BLaER1 (cell line): ENCODE results near the gene PCBD1.

Source experiments
- H3K27ac ChIP-seq: shearing (Covaris generic); formaldehyde crosslinking; 2 replicates; pipeline ENCODE4 v1.8.1; 2022
- H3K27me3 ChIP-seq: shearing (Covaris generic); formaldehyde crosslinking; 2 replicates; pipeline ENCODE4 v1.8.1; 2022
- H3K36me3 ChIP-seq: shearing (Covaris generic); formaldehyde crosslinking; 2 replicates; pipeline ENCODE4 v1.8.1; 2022
- H3K4me1 ChIP-seq: shearing (Covaris generic); formaldehyde crosslinking; 2 replicates; pipeline ENCODE4 v1.8.1; 2022
- H3K4me2 ChIP-seq: shearing (Covaris generic); formaldehyde crosslinking; 2 replicates; pipeline ENCODE4 v1.8.1; 2022
- H3K4me3 ChIP-seq: shearing (Covaris generic); formaldehyde crosslinking; 2 replicates; pipeline ENCODE4 v1.8.1; 2022
- H3K9ac ChIP-seq: shearing (Covaris generic); formaldehyde crosslinking; 2 replicates; pipeline ENCODE4 v1.8.1; 2022
- H3K9me3 ChIP-seq: shearing (Covaris generic); formaldehyde crosslinking; 2 replicates; pipeline ENCODE4 v1.8.1; 2022
- H4K20me1 ChIP-seq: shearing (Covaris generic); formaldehyde crosslinking; 2 replicates; pipeline ENCODE4 v1.8.1; 2022
- Cebpa-rat ChIP-seq: shearing (Covaris generic); IDR thresholded peaks from 2 replicates; pipeline ENCODE4 v1.8.1; 2022

Gene PCBD1

DNA sequence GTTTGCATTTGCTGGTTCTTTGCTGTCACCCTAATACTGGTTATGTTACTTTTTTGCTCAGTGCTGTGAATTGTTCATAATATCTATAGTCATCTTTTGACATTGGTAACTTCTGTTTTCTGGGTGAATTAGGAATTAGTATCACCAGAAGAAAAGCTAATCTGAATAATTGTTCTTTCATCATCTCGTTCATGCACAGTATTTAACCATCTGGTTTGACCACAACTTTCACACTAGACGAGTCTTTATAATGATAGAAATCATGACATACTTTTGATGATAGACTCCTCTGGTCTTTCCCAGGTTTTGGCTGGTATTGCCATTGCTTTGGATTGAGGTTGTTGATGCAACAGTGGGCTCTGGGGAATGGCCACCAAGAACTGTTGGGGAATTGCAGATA, 47.5 kb downstream of the PCBD1 start:
- no peak overlapping the region for H3K27ac ChIP-seq
- H3K9ac ChIP-seq: no peak overlapping the region
- H3K9me3 ChIP-seq: peaks cover 11% of the 10 kb centered on the region; the same call in 1 of the 2 replicates
- H3K4me3 ChIP-seq: no peak overlapping the region
- peaks cover 45% of the 10 kb centered on the region for H3K36me3 ChIP-seq
- H3K27me3 ChIP-seq: no peaks in the 10 kb centered on the region
- TF ChIP-seq Cebpa-rat: no peak
- H3K4me2 ChIP-seq: no peak overlapping the region
- H4K20me1 ChIP-seq: peaks cover 18% of the 10 kb centered on the region; the same call in 1 of the 2 replicates
- no peaks in the 10 kb centered on the region for H3K4me1 ChIP-seq

DNA sequence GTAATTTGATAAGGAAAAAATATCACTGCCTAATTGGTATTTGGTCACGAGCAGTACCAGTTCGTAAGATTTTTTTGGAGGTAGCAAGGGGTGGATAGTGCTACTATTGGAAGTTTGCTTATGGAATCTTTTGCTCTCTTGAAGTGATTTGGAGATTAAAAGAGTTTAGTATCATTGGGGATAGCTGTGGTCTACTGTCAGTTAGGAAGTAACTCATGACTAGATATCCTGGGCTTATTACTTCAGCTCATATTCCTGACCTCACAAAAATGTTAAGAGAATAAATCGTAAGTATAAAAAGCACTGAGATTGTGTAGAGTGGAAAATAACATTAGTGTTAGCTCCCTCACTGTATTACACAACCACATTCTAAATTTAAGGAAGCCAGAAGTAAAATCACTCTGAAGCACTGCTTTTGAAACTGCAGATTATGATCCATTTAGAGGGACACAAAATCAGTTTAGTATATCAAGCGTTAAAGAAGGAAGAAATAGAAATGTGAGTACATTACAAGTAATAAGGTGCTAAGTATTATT, 50.0 kb downstream of the PCBD1 start:
- peaks cover 33% of the 10 kb centered on the region for H4K20me1 ChIP-seq
- no peak overlapping the region for H3K9ac ChIP-seq
- no peaks in the 10 kb centered on the region for H3K27me3 ChIP-seq
- H3K27ac ChIP-seq: no peak overlapping the region
- H3K4me1 ChIP-seq: peaks cover 3% of the 10 kb centered on the region
- H3K36me3 ChIP-seq: peaks cover 37% of the 10 kb centered on the region
- H3K4me3 ChIP-seq: no peak overlapping the region
- H3K9me3 ChIP-seq: peaks cover 11% of the 10 kb centered on the region; the same call in 1 of the 2 replicates
- no peak overlapping the region for H3K4me2 ChIP-seq
- no peak for TF ChIP-seq Cebpa-rat

DNA sequence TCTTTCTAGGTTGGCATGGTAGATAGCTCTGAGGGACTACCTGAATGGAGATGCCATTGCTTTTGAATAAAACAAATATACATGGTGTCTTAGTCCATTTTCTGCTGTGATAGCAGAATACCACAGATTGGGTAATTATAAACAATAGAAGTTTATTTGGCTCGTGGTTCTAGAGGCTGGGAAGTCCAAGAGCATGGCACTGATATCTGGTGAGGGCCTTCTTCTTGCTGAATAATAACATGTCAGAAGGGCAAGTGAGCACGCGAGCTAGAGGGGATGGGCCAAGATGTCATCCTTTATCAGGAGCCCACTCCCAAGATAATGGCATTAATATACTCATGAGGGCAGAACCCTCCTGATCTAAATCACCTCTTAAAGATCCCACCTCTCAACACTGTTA, 50.7 kb downstream of the PCBD1 start:
- H3K4me1 ChIP-seq: peaks cover 10% of the 10 kb centered on the region
- no peaks in the 10 kb centered on the region for H3K27me3 ChIP-seq
- H3K9me3 ChIP-seq: peaks cover 11% of the 10 kb centered on the region; the same call in 1 of the 2 replicates
- TF ChIP-seq Cebpa-rat: no peak
- H3K4me2 ChIP-seq: no peak overlapping the region
- no peak overlapping the region for H3K27ac ChIP-seq
- no peak overlapping the region for H3K4me3 ChIP-seq
- no peak overlapping the region for H3K9ac ChIP-seq
- H4K20me1 ChIP-seq: peaks cover 35% of the 10 kb centered on the region
- peaks cover 37% of the 10 kb centered on the region for H3K36me3 ChIP-seq

DNA sequence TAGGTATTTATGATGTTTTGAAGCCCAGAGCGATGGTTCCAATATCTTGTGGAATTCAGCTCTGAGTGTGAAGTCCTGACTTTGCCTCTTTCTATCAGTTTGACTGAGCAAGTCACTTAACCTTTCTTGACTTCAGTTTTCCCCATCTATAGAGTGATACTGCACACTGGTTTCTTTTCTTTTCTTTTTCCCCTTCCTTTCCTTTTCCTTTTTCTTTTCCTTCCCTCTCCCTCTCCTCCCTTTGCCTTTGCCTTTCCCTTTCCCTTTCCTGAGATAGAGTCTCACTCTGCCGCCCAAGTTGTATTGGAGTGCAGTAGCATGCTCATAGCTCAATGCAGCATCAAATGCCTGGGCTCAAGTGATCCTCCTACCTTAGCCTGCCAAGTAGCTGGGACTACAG, 52.0 kb downstream of the PCBD1 start:
- Histone ChIP-seq H3K27me3 (no peaks in the 10 kb centered on the region), H3K27ac (no peak overlapping the region), H3K4me2 (no peak overlapping the region), H3K4me3 (no peak overlapping the region), H3K9ac (no peak overlapping the region), H3K4me1 (peaks cover 12% of the 10 kb centered on the region), H3K9me3 (peaks cover 11% of the 10 kb centered on the region; the same call in 1 of the 2 replicates), H4K20me1 (peaks cover 42% of the 10 kb centered on the region), H3K36me3 (peaks cover 42% of the 10 kb centered on the region)
- no peak for TF ChIP-seq Cebpa-rat

DNA sequence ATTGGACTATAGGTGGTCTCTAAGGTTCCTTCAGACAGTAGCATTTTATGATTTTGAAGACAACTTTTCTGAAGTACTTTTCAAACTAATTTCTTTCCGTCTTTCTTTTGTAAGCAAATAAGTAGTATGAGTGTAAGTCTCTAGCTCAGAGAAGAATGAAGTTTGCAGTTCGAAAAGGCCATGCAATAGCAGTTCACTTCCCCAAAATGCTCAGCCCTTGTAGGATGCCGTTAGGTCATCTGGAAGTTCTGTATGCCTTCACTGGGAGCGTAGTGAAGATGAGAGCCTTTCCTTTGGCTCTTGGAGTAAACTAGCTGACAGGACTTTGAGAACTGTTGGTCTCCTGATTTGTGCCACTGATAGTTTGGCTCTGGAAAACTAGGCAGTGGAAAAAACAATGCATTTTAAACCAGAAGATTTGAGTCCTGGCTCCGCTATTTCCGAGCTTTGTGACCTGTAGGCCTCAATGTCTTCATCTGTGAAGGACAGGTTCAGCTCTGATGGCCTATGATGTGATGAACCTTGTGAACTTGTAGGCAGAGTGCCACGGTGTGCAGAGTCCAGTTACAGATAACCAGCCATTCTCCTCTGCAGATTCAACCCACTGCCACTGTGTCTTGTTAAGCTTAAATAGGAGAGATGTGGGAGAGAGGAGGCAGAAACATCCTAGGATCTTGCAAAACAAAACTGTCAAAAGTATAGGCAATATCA, 53.8 kb downstream of the PCBD1 start:
- TF ChIP-seq Cebpa-rat: no peak
- Histone ChIP-seq H3K27ac (no peak overlapping the region), H3K27me3 (no peaks in the 10 kb centered on the region), H3K9ac (no peak overlapping the region), H3K4me3 (no peak overlapping the region), H3K9me3 (peaks cover 11% of the 10 kb centered on the region; the same call in 1 of the 2 replicates), H4K20me1 (peaks cover 42% of the 10 kb centered on the region), H3K4me2 (no peak overlapping the region), H3K4me1 (peaks cover 12% of the 10 kb centered on the region), H3K36me3 (peaks cover 39% of the 10 kb centered on the region)

DNA sequence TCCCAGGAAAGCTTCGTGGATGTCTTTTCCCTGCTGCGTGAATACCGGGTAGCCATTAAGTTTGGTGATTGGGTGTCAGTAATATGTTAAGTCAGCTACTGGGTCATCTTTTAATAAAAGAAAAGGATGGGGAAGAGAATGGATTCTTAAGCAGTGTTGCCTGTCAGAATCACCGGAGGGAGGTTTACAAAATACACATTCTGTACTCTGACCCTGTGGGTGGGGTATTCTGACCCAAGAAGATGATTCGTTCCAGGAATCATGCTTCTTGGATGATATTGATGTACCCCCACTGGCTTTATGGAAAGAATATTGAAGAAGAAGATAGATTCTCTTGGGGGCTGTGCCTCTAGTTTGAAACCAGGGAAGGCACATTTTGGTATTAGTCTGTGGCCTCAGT, 54.3 kb downstream of the PCBD1 start:
- H3K27ac ChIP-seq: no peak overlapping the region
- H3K4me1 ChIP-seq: peaks cover 12% of the 10 kb centered on the region
- H3K4me2 ChIP-seq: no peak overlapping the region
- H4K20me1 ChIP-seq: peaks cover 42% of the 10 kb centered on the region
- H3K9me3 ChIP-seq: peaks cover 11% of the 10 kb centered on the region; the same call in 1 of the 2 replicates
- H3K4me3 ChIP-seq: no peak overlapping the region
- peaks cover 40% of the 10 kb centered on the region for H3K36me3 ChIP-seq
- no peaks in the 10 kb centered on the region for H3K27me3 ChIP-seq
- TF ChIP-seq Cebpa-rat: no peak
- no peak overlapping the region for H3K9ac ChIP-seq

DNA sequence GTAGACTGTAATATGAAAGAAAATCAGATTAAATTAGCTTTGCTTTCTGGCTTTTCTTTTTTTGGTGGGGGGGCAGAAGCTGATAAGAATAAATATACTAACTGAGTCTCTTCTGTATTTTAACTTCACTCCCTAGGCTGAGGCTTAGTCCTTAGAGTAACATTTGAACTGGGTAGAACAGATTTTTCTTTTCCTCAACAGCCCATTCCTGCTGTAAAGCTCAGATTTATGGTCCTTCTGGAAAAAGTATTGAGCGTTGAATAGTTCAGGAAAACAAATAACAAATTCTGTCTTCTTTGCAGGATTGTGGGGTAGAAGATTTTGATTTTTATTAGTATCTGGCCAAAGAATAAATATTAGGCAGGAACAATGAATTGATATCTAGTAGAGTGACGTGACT, 54.8 kb downstream of the PCBD1 start:
- H3K36me3 ChIP-seq: peaks cover 44% of the 10 kb centered on the region
- H4K20me1 ChIP-seq: peaks cover 46% of the 10 kb centered on the region
- no peak for TF ChIP-seq Cebpa-rat
- no peak overlapping the region for H3K4me3 ChIP-seq
- H3K27ac ChIP-seq: no peak overlapping the region
- no peak overlapping the region for H3K4me2 ChIP-seq
- no peaks in the 10 kb centered on the region for H3K27me3 ChIP-seq
- H3K9me3 ChIP-seq: peaks cover 11% of the 10 kb centered on the region; the same call in 1 of the 2 replicates
- H3K4me1 ChIP-seq: peaks cover 12% of the 10 kb centered on the region
- no peak overlapping the region for H3K9ac ChIP-seq
